ENCODE data around the gene SNAI3. TPM values are rescaled to one million over a fixed set of nuclear protein-coding genes. Genes with fewer than 3 reads are reported as not detected.

Gene SNAI3
- total RNA-seq, 2 experiments from 2014 or later: 14.4 to 15.0 TPM

- POLR2A ChIA-PET: interaction anchor here (0.6 to 3.0 kb wide), 12 partner anchors 9 to 160 kb away, joined by 3 to 25 read pairs (median 5); partner anchors contain the start of genes CTU2, IL17C, MVD and RNF166
- peaks cover 9% of the 10 kb centered on the region for H3K36me3 Mint-ChIP-seq
- no peaks in the 10 kb centered on the region for H3K27me3 Mint-ChIP-seq
- peak within 1 kb of the TSS; percentile 96 for H3K27ac Mint-ChIP-seq
- peak within 1 kb of the TSS; percentile 91 for H3K4me3 Mint-ChIP-seq
- DNase-seq (peak; percentile 94), ATAC-seq (ENCODE audit: low read depth) (peak; percentile 87)
- peaks cover 9% of the 10 kb centered on the region for H3K4me1 Mint-ChIP-seq
- no peaks in the 10 kb centered on the region for H3K9me3 Mint-ChIP-seq
These were observed 35.5 kb downstream of the SNAI3 start, which contains the start of gene CYBA for GRCh38 chr16:88650749-88651275. Gene CYBA (minus strand): TSS chr16:88651053. CDS start chr16:88651013, 40 bp downstream.

GRCh38 chr16:88649924-88650748 lies 36.2 kb downstream of the SNAI3 start:
- POLR2A ChIA-PET: interaction anchor here (0.6 to 3.0 kb wide), 16 partner anchors 8 to 161 kb away, joined by 3 to 25 read pairs (median 4); partner anchors contain the start of genes CTU2, IL17C, MVD and RNF166
- no peaks in the 10 kb centered on the region for H3K27me3 Mint-ChIP-seq
- peak; percentile 6 for ATAC-seq (ENCODE audit: low read depth)
- peak overlapping the region; percentile 96 for H3K27ac Mint-ChIP-seq
- peak overlapping the region; percentile 91 for H3K4me3 Mint-ChIP-seq
- peaks cover 9% of the 10 kb centered on the region for H3K4me1 Mint-ChIP-seq
- H3K36me3 Mint-ChIP-seq: peaks cover 9% of the 10 kb centered on the region
- peak; percentile 73 for DNase-seq
- no peaks in the 10 kb centered on the region for H3K9me3 Mint-ChIP-seq

DNA sequence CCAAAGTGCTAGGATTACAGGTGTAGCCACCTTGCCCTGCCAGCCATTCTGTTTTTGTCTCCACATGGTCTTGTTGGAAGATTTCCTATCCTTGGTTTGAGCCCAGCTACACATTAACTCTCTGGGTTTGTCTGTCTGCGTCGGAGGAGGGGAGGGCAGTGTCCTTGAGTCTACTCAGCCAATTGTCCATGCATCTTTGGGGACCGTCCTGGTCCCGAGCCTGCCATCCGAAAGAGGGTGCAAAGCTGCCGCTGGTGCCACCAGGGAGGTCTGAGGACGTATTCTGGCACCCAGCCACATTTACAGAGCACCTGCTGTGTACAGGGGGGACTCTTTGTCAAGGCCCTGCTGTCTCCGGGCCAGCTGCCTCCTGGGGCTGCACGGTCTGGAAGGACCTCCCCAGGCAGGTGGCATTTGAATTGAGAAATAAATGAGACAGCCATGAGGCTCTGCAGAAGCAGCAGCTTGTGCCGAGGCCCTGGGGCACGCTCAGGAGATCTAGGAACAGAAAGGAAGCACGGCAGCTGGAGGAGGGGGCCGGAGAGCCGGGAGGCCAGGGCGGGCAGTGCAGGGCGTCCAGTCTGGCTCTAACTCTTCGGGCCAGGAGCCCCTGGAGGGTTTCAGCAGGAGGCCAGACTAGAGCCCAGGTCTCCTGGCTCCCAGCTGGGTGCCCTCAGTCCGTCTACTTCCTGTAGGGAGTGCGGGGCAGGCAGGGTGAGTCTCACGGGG lies 36.9 kb downstream of the SNAI3 start:
- POLR2A ChIA-PET: interaction anchor here (0.7 to 3.0 kb wide), 11 partner anchors 8 to 56 kb away, joined by 3 to 25 read pairs (median 6); partner anchors contain the start of genes CTU2, IL17C, MVD and RNF166
- no peak for ATAC-seq (ENCODE audit: low read depth)

DNA sequence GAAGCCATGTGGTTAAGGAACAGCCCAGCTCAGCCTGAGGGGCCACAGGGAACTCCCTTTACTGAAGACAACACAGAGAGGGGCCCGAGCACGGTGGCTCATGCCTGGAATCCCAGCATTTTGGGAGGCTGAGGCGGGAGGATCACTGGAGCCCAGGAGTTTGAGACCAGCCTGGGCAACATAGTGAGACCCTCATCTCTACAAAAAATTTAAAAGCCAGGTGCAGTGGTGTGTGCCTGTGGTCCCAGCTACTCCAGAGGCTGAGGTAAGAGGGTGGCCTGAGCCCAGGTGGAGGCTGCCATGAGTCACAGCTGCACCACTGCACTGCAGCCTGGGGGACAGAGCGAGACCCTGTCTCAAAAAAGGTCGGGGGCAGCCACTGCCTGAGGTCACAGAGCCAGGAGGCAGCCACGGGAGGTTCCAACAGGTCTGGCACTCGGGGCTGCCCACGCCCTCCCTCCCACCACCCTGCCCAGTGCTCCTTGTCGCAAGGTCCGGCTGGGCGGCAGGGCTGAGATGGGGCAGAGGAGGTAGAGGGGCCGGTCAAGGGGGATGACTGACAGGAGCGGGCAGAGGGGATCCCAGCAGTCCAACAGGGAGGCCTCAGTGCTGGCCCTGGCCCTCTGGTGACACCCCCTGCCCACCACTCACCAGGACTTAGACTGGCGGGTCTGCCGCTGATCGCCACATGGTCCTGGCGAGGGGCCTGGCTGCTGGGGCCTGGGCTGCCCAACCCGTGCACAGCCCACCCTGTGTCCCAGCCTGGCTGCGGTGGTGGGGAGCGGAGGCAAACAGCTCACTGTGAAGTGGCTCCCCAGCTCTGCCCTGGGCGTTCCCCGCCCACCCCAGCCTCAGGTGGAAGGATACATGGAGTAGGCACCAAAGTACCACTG lies 38.9 kb downstream of the SNAI3 start:
- POLR2A ChIA-PET: no interaction called here
- H3K4me3 Mint-ChIP-seq: no peak overlapping the region

More for the DNA sequence above, 36.9 kb downstream of the SNAI3 start:
- H3K27ac Mint-ChIP-seq: peak overlapping the region; percentile 63
- peaks cover 14% of the 10 kb centered on the region for H3K4me1 Mint-ChIP-seq
- H3K9me3 Mint-ChIP-seq: no peaks in the 10 kb centered on the region
- no peaks in the 10 kb centered on the region for H3K27me3 Mint-ChIP-seq
- H3K4me3 Mint-ChIP-seq: peak overlapping the region; percentile 91
- H3K36me3 Mint-ChIP-seq: peaks cover 10% of the 10 kb centered on the region
- no peak for DNase-seq

GRCh38 chr16:88646345-88647034 lies 39.8 kb downstream of the SNAI3 start:
- ATAC-seq (ENCODE audit: low read depth): no peak
- no peak overlapping the region for H3K4me3 Mint-ChIP-seq
- DNase-seq: no peak
- peaks cover 20% of the 10 kb centered on the region for H3K36me3 Mint-ChIP-seq
- H3K27me3 Mint-ChIP-seq: no peaks in the 10 kb centered on the region
- POLR2A ChIA-PET: interaction anchor here (0.5 kb wide), 1 partner anchor 39 kb away, joined by 4 read pairs; no protein-coding TSS in a partner anchor
- H3K4me1 Mint-ChIP-seq: peaks cover 13% of the 10 kb centered on the region
- H3K9me3 Mint-ChIP-seq: no peaks in the 10 kb centered on the region
- no peak overlapping the region for H3K27ac Mint-ChIP-seq

More for the DNA sequence above, 38.9 kb downstream of the SNAI3 start:
- Mint-ChIP-seq H3K9me3 (no peaks in the 10 kb centered on the region), H3K27me3 (no peaks in the 10 kb centered on the region), H3K36me3 (peaks cover 12% of the 10 kb centered on the region), H3K27ac (no peak overlapping the region), H3K4me1 (peaks cover 14% of the 10 kb centered on the region)
- no peak for ATAC-seq (ENCODE audit: low read depth)
- no peak for DNase-seq

- Mint-ChIP-seq H3K27ac (no peak overlapping the region), H3K4me1 (peaks cover 11% of the 10 kb centered on the region), H3K36me3 (peaks cover 20% of the 10 kb centered on the region), H3K9me3 (no peaks in the 10 kb centered on the region), H3K27me3 (peaks cover 3% of the 10 kb centered on the region), H3K4me3 (no peak overlapping the region)
- DNase-seq (no peak), ATAC-seq (ENCODE audit: low read depth) (no peak)
- POLR2A ChIA-PET: no interaction called here
These were observed 40.4 kb downstream of the SNAI3 start for GRCh38 chr16:88645941-88646340.

GRCh38 chr16:88645455-88645854 lies 40.9 kb downstream of the SNAI3 start:
- H3K27ac Mint-ChIP-seq: no peak overlapping the region
- POLR2A ChIA-PET: interaction anchor here (1.0 to 1.1 kb wide), 2 partner anchors 13 to 25 kb away, joined by 3 read pairs; no protein-coding TSS in a partner anchor
- no peaks in the 10 kb centered on the region for H3K9me3 Mint-ChIP-seq
- DNase-seq (no peak), ATAC-seq (ENCODE audit: low read depth) (no peak)
- H3K36me3 Mint-ChIP-seq: peaks cover 20% of the 10 kb centered on the region
- H3K4me1 Mint-ChIP-seq: peaks cover 11% of the 10 kb centered on the region
- H3K4me3 Mint-ChIP-seq: no peak overlapping the region
- peaks cover 6% of the 10 kb centered on the region for H3K27me3 Mint-ChIP-seq

- no peak for DNase-seq
- no peak overlapping the region for H3K4me3 Mint-ChIP-seq
- peaks cover 18% of the 10 kb centered on the region for H3K27me3 Mint-ChIP-seq
- no peak for ATAC-seq (ENCODE audit: low read depth)
- peaks cover 6% of the 10 kb centered on the region for H3K4me1 Mint-ChIP-seq
- H3K9me3 Mint-ChIP-seq: no peaks in the 10 kb centered on the region
- POLR2A ChIA-PET: no interaction called here
- peaks cover 12% of the 10 kb centered on the region for H3K36me3 Mint-ChIP-seq
- H3K27ac Mint-ChIP-seq: no peak overlapping the region
These were observed 42.7 kb downstream of the SNAI3 start for GRCh38 chr16:88643644-88643932.

DNA sequence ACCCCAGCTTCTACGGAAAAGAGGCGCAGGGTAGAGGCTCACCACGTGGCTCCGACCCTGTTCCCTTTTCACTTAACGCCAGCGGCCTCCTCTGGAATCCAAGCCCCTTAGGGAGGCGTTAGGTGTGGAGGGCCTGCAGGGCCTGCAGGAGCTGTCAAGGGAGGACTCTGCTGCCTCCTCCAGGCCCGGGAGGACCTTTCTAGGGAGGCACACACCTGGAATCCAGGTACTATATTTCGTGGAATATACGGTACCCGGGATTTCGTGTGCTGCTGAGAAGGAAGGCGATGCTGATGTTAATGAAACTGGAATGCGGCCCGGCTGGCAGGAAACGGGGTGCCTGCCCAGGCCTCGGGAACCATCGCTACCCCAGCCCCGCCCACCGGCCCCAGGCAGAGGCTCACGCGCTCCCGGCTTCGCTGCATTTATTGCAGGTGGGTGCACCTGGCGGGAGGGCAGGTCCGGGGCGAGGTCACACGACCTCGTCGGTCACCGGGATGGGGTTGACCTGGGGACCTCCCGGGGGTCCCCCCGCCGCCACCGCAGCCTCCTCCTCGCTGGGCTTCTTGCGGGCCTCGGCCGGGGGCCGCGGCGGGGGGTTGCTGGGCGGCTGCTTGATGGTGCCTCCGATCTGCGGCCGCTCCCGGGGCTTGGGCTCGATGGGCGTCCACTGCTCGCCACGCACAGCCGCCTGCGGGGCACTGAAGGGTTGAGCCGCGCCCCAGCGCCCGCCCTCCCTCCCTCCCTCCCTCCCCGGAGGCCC lies 43.2 kb downstream of the SNAI3 start:
- POLR2A ChIA-PET: no interaction called here
- H3K36me3 Mint-ChIP-seq: peaks cover 12% of the 10 kb centered on the region
- H3K4me3 Mint-ChIP-seq: no peak overlapping the region
- no peak overlapping the region for H3K27ac Mint-ChIP-seq
- H3K4me1 Mint-ChIP-seq: peaks cover 9% of the 10 kb centered on the region
- DNase-seq: no peak
- ATAC-seq (ENCODE audit: low read depth): no peak
- H3K27me3 Mint-ChIP-seq: peaks cover 22% of the 10 kb centered on the region
- H3K9me3 Mint-ChIP-seq: no peaks in the 10 kb centered on the region

DNA sequence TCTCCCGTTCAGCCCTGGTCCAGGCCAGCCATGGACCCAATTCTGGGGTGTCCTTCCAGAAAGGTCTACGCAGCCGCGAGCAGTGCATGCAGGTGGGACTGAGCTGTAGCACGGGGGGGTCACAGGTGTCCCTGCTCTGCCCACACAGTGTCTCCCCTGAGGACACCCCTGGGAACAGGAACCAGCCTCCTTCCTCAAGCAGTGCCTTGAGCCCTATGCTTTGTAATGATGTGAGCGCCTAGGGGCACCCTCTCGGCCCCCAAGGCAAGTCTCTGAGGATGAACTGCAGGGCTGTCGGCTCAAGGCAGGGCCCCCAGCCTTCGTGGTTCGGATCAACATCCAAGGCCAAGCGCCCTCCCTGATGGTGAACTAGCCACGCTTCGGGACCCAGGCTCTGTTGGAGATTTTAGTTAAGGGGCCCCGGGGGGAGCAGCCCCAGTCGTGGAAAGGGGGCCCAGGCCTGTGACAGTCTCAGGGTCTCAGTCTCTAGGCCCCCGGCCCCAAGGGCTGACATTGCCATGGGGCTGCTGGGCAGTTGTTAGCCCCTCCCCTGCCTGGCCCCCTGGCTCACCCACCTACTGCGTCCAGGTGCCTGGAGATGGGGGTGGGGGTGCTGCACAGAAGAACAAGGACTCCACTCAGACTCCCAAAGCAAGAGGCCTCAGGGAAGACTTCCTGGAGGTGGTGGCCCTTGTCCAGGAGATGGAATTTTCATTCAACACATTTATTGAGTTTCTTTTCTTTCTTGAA lies 45.6 kb downstream of the SNAI3 start:
- H3K4me3 Mint-ChIP-seq: no peak overlapping the region
- H3K36me3 Mint-ChIP-seq: peaks cover 14% of the 10 kb centered on the region
- POLR2A ChIA-PET: interaction anchor here (1.0 to 2.3 kb wide), 2 partner anchors 9 kb away, joined by 3 to 12 read pairs; no protein-coding TSS in a partner anchor
- no peak for ATAC-seq (ENCODE audit: low read depth)
- DNase-seq: no peak
- peaks cover 21% of the 10 kb centered on the region for H3K4me1 Mint-ChIP-seq
- peaks cover 33% of the 10 kb centered on the region for H3K27me3 Mint-ChIP-seq
- H3K9me3 Mint-ChIP-seq: no peaks in the 10 kb centered on the region
- no peak overlapping the region for H3K27ac Mint-ChIP-seq

- Mint-ChIP-seq H3K4me1 (peaks cover 24% of the 10 kb centered on the region), H3K4me3 (no peak overlapping the region), H3K36me3 (peaks cover 13% of the 10 kb centered on the region), H3K27me3 (peaks cover 33% of the 10 kb centered on the region), H3K27ac (no peak overlapping the region), H3K9me3 (no peaks in the 10 kb centered on the region)
- DNase-seq (no peak), ATAC-seq (ENCODE audit: low read depth) (no peak)
- POLR2A ChIA-PET: interaction anchor here (0.6 to 2.3 kb wide), 2 partner anchors 8 to 10 kb away, joined by 3 to 12 read pairs; no protein-coding TSS in a partner anchor
These were observed 46.2 kb downstream of the SNAI3 start for GRCh38 chr16:88640039-88640495.
